Epithelial cell of prostate (primary cell): ENCODE data around the gene ATG4D.
"Not testable (repeated sequence)": the region's sequence is repeated elsewhere in the genome, so short reads cannot be mapped to it uniquely, and the experiment has no call there.

ENCODE experiments used
- DNase-seq: peaks from one replicate; pipeline ENCODE4 v3.0.0-alpha.2; 2011; ENCODE audit warnings: low read depth, low spot score
- H3K27ac ChIP-seq: fragments of 450-650 bp; 2 replicates; pipeline ENCODE4 v1.5.1; 2017; ENCODE audit warnings: mild to moderate bottlenecking

Gene ATG4D

GRCh38 chr19:10518444-10519361 lies 25.0 kb upstream of the ATG4D start:
- H3K27ac ChIP-seq: peak overlapping the region; percentile 46

GRCh38 chr19:10519421-10519820 lies 24.3 kb upstream of the ATG4D start:
- H3K27ac ChIP-seq: no peak overlapping the region
- no peak for DNase-seq

More at GRCh38 chr19:10518444-10519361, 25.0 kb upstream of the ATG4D start:
- no peak for DNase-seq

GRCh38 chr19:10520652-10521318 lies 22.9 kb upstream of the ATG4D start:
- peak overlapping the region; percentile 56 for H3K27ac ChIP-seq
- DNase-seq: peak; percentile 66

- H3K27ac ChIP-seq: no peak overlapping the region
Observed at GRCh38 chr19:10521461-10522171, 22.1 kb upstream of the ATG4D start.

GRCh38 chr19:10523135-10523636 lies 20.5 kb upstream of the ATG4D start:
- H3K27ac ChIP-seq: no peak overlapping the region
- no peak for DNase-seq

More at GRCh38 chr19:10521461-10522171, 22.1 kb upstream of the ATG4D start:
- DNase-seq: no peak

GRCh38 chr19:10525636-10526035 lies 18.1 kb upstream of the ATG4D start:
- DNase-seq: no peak
- no peak overlapping the region for H3K27ac ChIP-seq

GRCh38 chr19:10526887-10527286 lies 16.8 kb upstream of the ATG4D start:
- not testable (repeated sequence) for DNase-seq, H3K27ac ChIP-seq

- no peak overlapping the region for H3K27ac ChIP-seq
- no peak for DNase-seq
Observed at GRCh38 chr19:10532457-10532856, 11.2 kb upstream of the ATG4D start.

GRCh38 chr19:10533646-10534386 lies 9.9 kb upstream of the ATG4D start:
- H3K27ac ChIP-seq: peak overlapping the region; percentile 82
- DNase-seq: peak; percentile 83

GRCh38 chr19:10535613-10536012 lies 8.1 kb upstream of the ATG4D start:
- H3K27ac ChIP-seq: peak overlapping the region; percentile 82
- peak; percentile 96 for DNase-seq

GRCh38 chr19:10537668-10538067 lies 6.0 kb upstream of the ATG4D start:
- no peak overlapping the region for H3K27ac ChIP-seq
- no peak for DNase-seq

GRCh38 chr19:10538204-10538983 lies 5.3 kb upstream of the ATG4D start:
- DNase-seq: no peak
- no peak overlapping the region for H3K27ac ChIP-seq

GRCh38 chr19:10539016-10539415 lies 4.7 kb upstream of the ATG4D start:
- not testable (repeated sequence) for H3K27ac ChIP-seq, DNase-seq

- no peak for DNase-seq
- H3K27ac ChIP-seq: no peak overlapping the region
Observed at GRCh38 chr19:10543059-10543419, 665 bp upstream of the ATG4D start.

GRCh38 chr19:10544242-10544752 lies 593 bp downstream of the ATG4D start:
- peak overlapping the region; percentile 48 for H3K27ac ChIP-seq
- DNase-seq: no peak

GRCh38 chr19:10544753-10545251 lies 1.1 kb downstream of the ATG4D start:
- DNase-seq: no peak
- H3K27ac ChIP-seq: no peak overlapping the region

GRCh38 chr19:10546817-10547216 lies 3.1 kb downstream of the ATG4D start:
- no peak overlapping the region for H3K27ac ChIP-seq
- no peak for DNase-seq

GRCh38 chr19:10548746-10549276 lies 5.1 kb downstream of the ATG4D start:
- H3K27ac ChIP-seq: no peak overlapping the region
- DNase-seq: no peak
